HG03571 (cell line): ENCODE results near the gene MICALL2.

Source experiments
- ATAC-seq: cut with Tn5 transposase; IDR thresholded peaks from one replicate; pipeline ENCODE4 v1.9.1; 2021; ENCODE audit not compliant: unreplicated experiment

The MICALL2 gene

GRCh38 chr7:1493571-1493970 lies 34.3 kb upstream of the MICALL2 start:
- ATAC-seq: no peak

DNA sequence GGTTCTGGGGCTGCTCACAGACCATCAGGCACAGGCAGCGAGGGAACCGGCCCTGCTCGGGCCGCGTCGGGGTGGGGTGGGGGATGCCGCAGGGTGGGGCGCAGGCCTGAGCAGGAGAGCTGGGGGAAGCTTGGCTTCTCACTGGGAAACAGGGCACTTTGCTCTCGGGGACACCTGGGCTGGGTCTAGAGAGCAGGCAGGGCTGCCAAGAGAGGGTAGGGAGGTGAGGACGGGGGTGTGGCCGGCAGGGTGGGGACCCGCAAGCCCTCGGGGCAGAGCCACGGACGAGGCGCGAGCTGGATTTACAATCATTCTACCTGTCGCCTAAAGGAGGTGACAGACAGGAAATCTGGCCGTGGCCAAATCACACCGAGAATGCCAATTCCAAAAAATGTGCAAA lies 33.9 kb upstream of the MICALL2 start:
- no peak for ATAC-seq

- no peak for ATAC-seq
Observed at GRCh38 chr7:1492640-1493039, 33.4 kb upstream of the MICALL2 start.

DNA sequence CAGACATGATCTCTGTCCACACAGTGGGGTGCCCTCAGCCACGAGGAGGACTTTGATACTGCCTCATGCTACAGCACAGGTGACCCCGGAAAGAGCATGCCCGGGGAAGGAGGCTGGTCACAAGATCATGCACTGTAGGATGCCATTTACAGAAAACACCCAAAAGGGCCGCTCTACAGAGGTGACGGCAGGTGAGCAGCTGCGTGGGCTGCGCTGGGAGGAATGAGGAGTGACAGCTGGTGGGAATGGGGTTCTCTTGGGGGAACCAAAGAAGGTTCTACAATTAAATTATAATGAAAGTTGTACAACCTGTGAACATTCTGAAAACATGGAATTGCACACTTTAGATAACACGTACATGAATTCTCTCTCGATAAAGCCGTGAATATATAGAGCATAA lies 33.0 kb upstream of the MICALL2 start:
- ATAC-seq: no peak

GRCh38 chr7:1490837-1491236 lies 31.6 kb upstream of the MICALL2 start:
- no peak for ATAC-seq

GRCh38 chr7:1489336-1489735 lies 30.1 kb upstream of the MICALL2 start:
- ATAC-seq: no peak

- ATAC-seq: no peak
Observed at GRCh38 chr7:1488016-1488415, 28.7 kb upstream of the MICALL2 start.

DNA sequence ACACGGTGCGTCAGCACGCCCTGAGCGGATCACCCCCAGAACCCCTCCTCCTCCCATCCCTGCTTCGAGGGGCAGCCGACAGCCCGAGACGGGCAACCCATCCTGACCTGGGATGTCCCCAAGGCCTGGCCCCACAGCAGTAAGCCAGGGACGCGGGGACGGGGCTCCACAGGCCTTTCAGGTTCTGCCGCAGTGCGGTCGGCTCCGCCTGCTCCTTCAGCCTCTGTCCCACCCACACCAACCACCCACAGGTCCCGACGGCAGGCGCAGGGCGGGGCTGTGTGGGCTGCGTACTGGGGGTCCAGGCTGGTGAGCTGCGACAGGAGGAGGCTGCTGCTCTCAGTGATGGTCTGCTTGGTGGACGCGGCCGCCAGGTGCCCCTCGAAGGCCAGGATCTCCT lies 28.2 kb upstream of the MICALL2 start:
- no peak for ATAC-seq

DNA sequence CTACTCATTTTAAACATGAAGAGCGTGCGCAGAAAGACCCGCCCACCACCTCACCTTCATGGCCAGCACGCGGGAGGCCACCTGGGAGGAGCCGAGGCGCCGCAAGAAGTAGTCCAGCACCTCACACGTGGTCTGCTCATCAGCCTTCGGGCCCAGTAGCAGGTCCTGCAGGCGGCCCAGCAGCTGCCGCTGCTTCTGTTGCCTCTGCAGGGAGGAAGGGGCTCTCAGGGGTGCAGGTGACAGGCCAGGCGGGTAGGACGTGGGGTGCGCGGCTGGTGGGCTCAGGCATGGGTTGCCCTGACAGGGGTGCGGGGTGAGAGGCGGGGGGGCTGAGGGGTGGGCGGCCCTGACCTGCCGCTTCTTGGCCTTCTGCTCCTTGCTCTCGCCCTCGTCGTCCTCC lies 27.3 kb upstream of the MICALL2 start:
- no peak for ATAC-seq

- no peak for ATAC-seq
Observed at GRCh38 chr7:1485156-1485555, 25.9 kb upstream of the MICALL2 start.

- no peak for ATAC-seq
Observed at GRCh38 chr7:1484569-1484968, 25.3 kb upstream of the MICALL2 start.

GRCh38 chr7:1483536-1484505 lies 24.6 kb upstream of the MICALL2 start:
- ATAC-seq: no peak

DNA sequence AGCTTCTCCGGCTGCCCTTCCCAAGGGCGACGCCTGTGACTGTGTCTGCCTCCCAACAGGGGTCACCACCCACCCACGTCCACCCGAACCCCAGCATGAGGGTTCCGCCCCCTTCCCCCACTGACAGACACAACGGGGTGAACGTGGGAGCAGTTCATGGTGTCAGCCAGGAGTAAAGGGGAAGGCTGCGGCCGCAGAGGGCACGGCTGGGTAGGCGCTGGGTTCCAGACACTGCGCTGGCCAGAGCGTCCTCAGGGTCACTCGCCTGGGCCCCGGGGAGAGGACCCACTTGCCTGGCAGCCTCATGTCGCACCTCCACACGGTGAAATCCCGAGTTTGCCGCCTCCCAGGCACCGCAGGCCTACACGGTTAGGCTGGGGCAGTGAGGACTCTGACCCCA lies 23.8 kb upstream of the MICALL2 start:
- no peak for ATAC-seq

DNA sequence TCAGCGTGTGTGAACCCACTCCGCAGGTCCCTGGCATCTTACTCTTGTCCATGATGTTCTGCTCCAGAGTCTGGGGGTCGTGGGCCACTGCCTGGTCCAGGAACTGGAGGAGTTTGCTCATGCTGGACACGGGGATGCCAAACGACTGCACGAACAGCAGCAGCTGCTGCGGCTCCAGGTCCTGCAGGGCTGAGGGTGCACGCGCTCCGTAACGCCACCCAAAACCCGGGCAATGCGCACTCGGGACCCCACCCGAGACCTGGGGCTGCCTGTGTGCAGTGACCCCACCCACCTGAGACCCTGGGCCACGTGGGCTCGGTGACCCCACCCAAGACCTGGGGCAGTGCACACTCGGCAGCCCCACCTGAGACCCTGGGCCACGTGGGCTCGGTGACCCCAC lies 22.0 kb upstream of the MICALL2 start:
- ATAC-seq: no peak

- ATAC-seq: no peak
Observed at GRCh38 chr7:1480670-1481069, 21.4 kb upstream of the MICALL2 start.

- no peak for ATAC-seq
Observed at GRCh38 chr7:1479287-1479686, 20.0 kb upstream of the MICALL2 start.

GRCh38 chr7:1478480-1478879 lies 19.2 kb upstream of the MICALL2 start:
- ATAC-seq: no peak

- ATAC-seq: no peak
Observed at GRCh38 chr7:1476859-1477258, 17.6 kb upstream of the MICALL2 start.

DNA sequence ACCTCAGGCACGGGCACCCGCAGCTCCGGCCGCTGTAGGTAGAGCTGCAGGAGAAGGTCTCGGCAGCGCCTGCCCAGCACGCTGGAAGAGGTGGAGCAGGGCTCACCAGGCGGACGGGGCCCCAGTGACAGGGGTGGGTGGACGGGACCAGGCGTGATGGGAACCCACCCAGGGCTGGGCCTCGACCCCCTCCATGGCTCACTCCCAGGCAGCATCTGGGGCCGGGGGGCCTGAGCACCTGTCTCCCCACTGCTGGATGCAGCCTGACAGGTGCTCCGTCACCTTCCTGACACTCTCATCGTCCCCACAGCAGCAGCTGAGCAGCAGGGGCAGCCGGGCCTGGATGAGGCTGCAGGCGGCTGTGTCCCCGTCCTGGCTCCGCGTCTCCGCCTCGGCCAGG lies 16.7 kb upstream of the MICALL2 start:
- ATAC-seq: no peak

GRCh38 chr7:1475393-1475792 lies 16.1 kb upstream of the MICALL2 start:
- no peak for ATAC-seq

DNA sequence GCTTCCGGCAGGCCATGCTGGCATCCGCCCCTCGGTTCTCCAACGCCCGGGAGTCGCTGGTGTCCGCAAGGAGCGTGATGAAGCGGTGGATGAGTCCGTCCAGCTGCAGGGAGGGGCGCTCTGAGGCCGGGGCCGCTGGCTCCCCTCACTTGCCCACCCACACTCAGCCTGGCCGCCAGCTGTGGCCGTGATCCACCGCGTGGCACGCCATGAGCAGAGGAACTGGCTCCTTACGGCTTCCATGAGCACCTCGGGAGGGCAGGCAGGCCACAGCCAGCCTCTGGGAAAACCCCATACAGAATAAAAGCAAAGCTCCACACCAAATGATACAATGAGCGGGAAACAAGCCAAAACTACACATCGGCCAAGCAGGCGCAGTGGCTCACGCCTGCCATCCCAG lies 15.5 kb upstream of the MICALL2 start:
- ATAC-seq: no peak

- ATAC-seq: no peak
Observed at GRCh38 chr7:1473864-1474512, 14.7 kb upstream of the MICALL2 start.
